ENCODE measurements around the gene CMSS1.

DNA sequence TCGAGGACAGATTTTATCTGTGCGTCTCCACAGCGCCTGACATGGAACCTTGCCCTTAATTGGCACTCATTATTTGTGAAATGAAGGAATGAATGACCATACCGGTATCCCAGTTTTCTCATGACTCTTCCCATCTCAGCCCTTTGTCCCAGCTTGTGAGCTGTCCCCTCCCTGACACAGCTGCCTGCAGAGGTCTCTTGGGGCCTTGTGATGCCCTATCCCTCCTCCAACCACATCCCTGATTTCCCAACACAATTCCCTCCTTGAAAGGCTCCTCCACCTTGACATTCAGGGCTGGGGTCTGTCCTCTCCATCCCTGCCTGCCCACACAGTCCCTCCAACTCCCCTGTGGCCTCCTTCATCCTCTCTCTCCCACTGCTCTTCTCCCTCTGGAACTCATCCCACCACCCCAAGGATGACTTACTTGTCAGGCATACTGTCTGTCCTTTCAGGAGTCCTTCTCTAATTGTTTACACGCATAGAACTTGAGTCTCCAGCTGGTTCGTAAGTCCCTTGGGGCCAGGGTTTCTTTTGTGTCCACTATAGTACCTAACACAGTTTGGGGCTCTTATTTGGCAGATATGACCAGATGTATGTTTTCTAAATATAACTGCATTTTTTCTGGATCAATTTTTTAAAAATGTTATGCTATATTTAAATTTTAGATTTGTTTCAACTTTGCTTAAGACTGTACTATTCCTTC, 332.2 kb downstream of the CMSS1 start:
- TF ChIP-seq NRF1 (IDR thresholded peaks at IDR 0.05; ENCODE audit: low read depth, low read length): no peak
- TF ChIP-seq, protein P1, sequence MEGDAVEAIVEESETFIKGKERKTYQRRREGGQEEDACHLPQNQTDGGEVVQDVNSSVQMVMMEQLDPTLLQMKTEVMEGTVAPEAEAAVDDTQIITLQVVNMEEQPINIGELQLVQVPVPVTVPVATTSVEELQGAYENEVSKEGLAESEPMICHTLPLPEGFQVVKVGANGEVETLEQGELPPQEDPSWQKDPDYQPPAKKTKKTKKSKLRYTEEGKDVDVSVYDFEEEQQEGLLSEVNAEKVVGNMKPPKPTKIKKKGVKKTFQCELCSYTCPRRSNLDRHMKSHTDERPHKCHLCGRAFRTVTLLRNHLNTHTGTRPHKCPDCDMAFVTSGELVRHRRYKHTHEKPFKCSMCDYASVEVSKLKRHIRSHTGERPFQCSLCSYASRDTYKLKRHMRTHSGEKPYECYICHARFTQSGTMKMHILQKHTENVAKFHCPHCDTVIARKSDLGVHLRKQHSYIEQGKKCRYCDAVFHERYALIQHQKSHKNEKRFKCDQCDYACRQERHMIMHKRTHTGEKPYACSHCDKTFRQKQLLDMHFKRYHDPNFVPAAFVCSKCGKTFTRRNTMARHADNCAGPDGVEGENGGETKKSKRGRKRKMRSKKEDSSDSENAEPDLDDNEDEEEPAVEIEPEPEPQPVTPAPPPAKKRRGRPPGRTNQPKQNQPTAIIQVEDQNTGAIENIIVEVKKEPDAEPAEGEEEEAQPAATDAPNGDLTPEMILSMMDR (IDR thresholded peaks at IDR 0.05): no peak
- no peak for TF ChIP-seq EP300 (IDR thresholded peaks at IDR 0.05; ENCODE audit: borderline replicate concordance in 1 of 2, low read depth in 1 of 2, low read length in 1 of 2)
- no peak for TF ChIP-seq RFX5 (IDR thresholded peaks at IDR 0.05; ENCODE audit: low read length)
- no peak for TF ChIP-seq RAD21 (IDR thresholded peaks at IDR 0.05; ENCODE audit: low read length)
- no peak for TF ChIP-seq JUND (IDR thresholded peaks at IDR 0.05)
- TF ChIP-seq POLR2AphosphoS5 (IDR thresholded peaks at IDR 0.05; ENCODE audit: low read depth, low read length): no peak

Measured in SK-N-SH (cell line).